Fibroblast of pulmonary artery (primary cell): ENCODE results near the gene FRRS1L.
A peak's percentile ranks its signal among the peaks of the same experiment; 100 is the strongest.

Source experiments
- DNase-seq: peaks from one replicate; pipeline ENCODE4 v3.0.0-alpha.2; 2010; ENCODE audit warnings: low read depth
- H3K4me3 ChIP-seq: replicated peaks from 2 replicates; pipeline ENCODE4 v1.5.1; 2011; ENCODE audit warnings: low read depth, mild to moderate bottlenecking, control low read depth, low read length, moderate library complexity
- CTCF ChIP-seq: IDR thresholded peaks from 2 replicates; pipeline ENCODE4 v1.5.1; 2011; ENCODE audit warnings: mild to moderate bottlenecking, control low read depth, low read length, inconsistent platforms; ENCODE audit errors: missing control alignments

Gene FRRS1L

GRCh38 chr9:109122726-109123621 is 44.1 kb downstream of the FRRS1L start:
- DNase-seq, result no peak
- no peak for TF ChIP-seq CTCF
- no peak overlapping the region for H3K4me3 ChIP-seq

GRCh38 chr9:109121232-109121796 is 45.7 kb downstream of the FRRS1L start:
- no peak for DNase-seq
- no peak for TF ChIP-seq CTCF
- no peak overlapping the region for H3K4me3 ChIP-seq

GRCh38 chr9:109120204-109120789 is 46.8 kb downstream of the FRRS1L start:
- no peak overlapping the region for H3K4me3 ChIP-seq
- TF ChIP-seq CTCF, result no peak
- no peak for DNase-seq

- DNase-seq, result peak; percentile 100
- TF ChIP-seq CTCF, result no peak
- peak within 1 kb of the TSS; percentile 86 for H3K4me3 ChIP-seq
Observed at GRCh38 chr9:109119439-109120203, 47.4 kb downstream of the FRRS1L start, which contains the start of gene TMEM245. TSS of gene TMEM245 (minus strand) at chr9:109119947. CDS start at chr9:109119913, 34 bp downstream.

GRCh38 chr9:109118808-109119438 is 48.1 kb downstream of the FRRS1L start:
- no peak for TF ChIP-seq CTCF
- peak; percentile 17 for DNase-seq
- peak overlapping the region; percentile 86 for H3K4me3 ChIP-seq
